SK-N-SH treated with all-trans-retinoic acid at 6 μM for 48 hours (cell line): ENCODE measurements around the gene TAF6.

Source experiments
- ARNTL ChIP-seq: fragments of 450-650 bp; formaldehyde crosslinking; IDR thresholded peaks from 2 replicates; pipeline ENCODE4 v1.5.0; 2020; ENCODE audit warnings: low read depth, mild to moderate bottlenecking, moderate library complexity, borderline replicate concordance
- BACH2 ChIP-seq: fragments of 250-450 bp; sonication (Bioruptor Pico); IDR thresholded peaks from 2 replicates; pipeline ENCODE4 v1.9.0; 2021; ENCODE audit warnings: mild to moderate bottlenecking, borderline replicate concordance
- CREB5 ChIP-seq: fragments of 250-450 bp; sonication (Bioruptor Pico); IDR thresholded peaks from 2 replicates; pipeline ENCODE4 v1.5.1; 2020; ENCODE audit warnings: low read depth, mild to moderate bottlenecking, moderate library complexity
- CSDC2 ChIP-seq: fragments of 250-450 bp; sonication (Bioruptor Pico); IDR thresholded peaks from 2 replicates; pipeline ENCODE4 v1.5.0; 2020; ENCODE audit warnings: mild to moderate bottlenecking, moderate library complexity
- CSRNP3 ChIP-seq: fragments of 250-450 bp; sonication (Bioruptor Pico); IDR thresholded peaks from 2 replicates; pipeline ENCODE4 v1.5.1; 2021; ENCODE audit warnings: mild to moderate bottlenecking, moderate library complexity
- PPARA ChIP-seq: fragments of 250-450 bp; sonication (Bioruptor Pico); IDR thresholded peaks from 2 replicates; pipeline ENCODE4 v1.5.0; 2020; ENCODE audit warnings: mild to moderate bottlenecking, borderline replicate concordance
- RARB ChIP-seq: fragments of 250-450 bp; sonication (Bioruptor Pico); IDR thresholded peaks from 2 replicates; pipeline ENCODE4 v1.8.0; 2021; ENCODE audit warnings: mild to moderate bottlenecking, moderate library complexity
- TCF4 ChIP-seq: fragments of 250-450 bp; sonication (Bioruptor Pico); IDR thresholded peaks from 2 replicates; pipeline ENCODE4 v1.8.0; 2021; ENCODE audit warnings: mild to moderate bottlenecking, moderate library complexity, borderline replicate concordance
- ZC3H10 ChIP-seq: fragments of 250-450 bp; sonication (Bioruptor Pico); IDR thresholded peaks from 2 replicates; pipeline ENCODE4 v1.5.1; 2021; ENCODE audit warnings: mild to moderate bottlenecking, moderate library complexity
- ZFP3 ChIP-seq: fragments of 250-450 bp; sonication (Bioruptor Pico); IDR thresholded peaks from 2 replicates; pipeline ENCODE4 v1.5.0; 2020; ENCODE audit warnings: mild to moderate bottlenecking, moderate library complexity
- ZFP30 ChIP-seq: fragments of 450-650 bp; formaldehyde crosslinking; IDR thresholded peaks from 2 replicates; pipeline ENCODE4 v1.5.0; 2022; ENCODE audit warnings: mild to moderate bottlenecking, moderate library complexity
- ZNF70 ChIP-seq: fragments of 450-650 bp; formaldehyde crosslinking; IDR thresholded peaks from 2 replicates; pipeline ENCODE4 v1.5.0; 2020; ENCODE audit warnings: mild to moderate bottlenecking, moderate library complexity

GRCh38 chr7:100158229-100159098 is 39.3 kb upstream of the TAF6 start, which contains the start of gene TRAPPC14:
- TF ChIP-seq CREB5 (CRISPR knock-in tag) = no peak
- TF ChIP-seq RARB (CRISPR knock-in tag) = no peak
- peak; percentile 40; the same call in 1 of the 2 replicates for TF ChIP-seq ZFP3 (CRISPR knock-in tag)
- peak; percentile 30; the same call in 1 of the 2 replicates for TF ChIP-seq CSRNP3 (CRISPR knock-in tag)
- no peak for TF ChIP-seq ZFP30 (CRISPR knock-in tag)
- no peak for TF ChIP-seq PPARA (CRISPR knock-in tag)
- TF ChIP-seq ZC3H10 = no peak
- TF ChIP-seq BACH2 (CRISPR knock-in tag) = no peak
- no peak for TF ChIP-seq ARNTL (CRISPR knock-in tag)
- no peak for TF ChIP-seq CSDC2 (CRISPR knock-in tag)
- no peak for TF ChIP-seq ZNF70 (CRISPR knock-in tag)
- TF ChIP-seq TCF4 (CRISPR knock-in tag) = no peak
